ENCODE data around the gene CFHR3.
"Not testable (repeated sequence)": the region's sequence is repeated elsewhere in the genome, so short reads cannot be mapped to it uniquely, and the experiment has no call there.

The CFHR3 gene

GRCh38 chr1:196774603-196775002 is at the start of gene CFHR3:
TSS of gene CFHR3 (plus strand) at chr1:196774840. CDS start at chr1:196774887, 47 bp downstream.
- no peak for DNase-seq (ENCODE audit: low read depth)

- DNase-seq (ENCODE audit: low read depth): no peak
These were observed 42.1 kb upstream of the CFHR3 start for GRCh38 chr1:196732526-196732925.

GRCh38 chr1:196733091-196733970 is 41.3 kb upstream of the CFHR3 start:
- DNase-seq (ENCODE audit: low read depth): no peak

GRCh38 chr1:196734006-196734405 is 40.6 kb upstream of the CFHR3 start:
- no peak for DNase-seq (ENCODE audit: low read depth)

- no peak for DNase-seq (ENCODE audit: low read depth)
These were observed 40.2 kb upstream of the CFHR3 start for GRCh38 chr1:196734460-196734859.

GRCh38 chr1:196738730-196739129 is 35.9 kb upstream of the CFHR3 start:
- no peak for DNase-seq (ENCODE audit: low read depth)

- DNase-seq (ENCODE audit: low read depth): not testable (repeated sequence)
These were observed 31.4 kb upstream of the CFHR3 start for GRCh38 chr1:196743244-196743643.

GRCh38 chr1:196765019-196765740 is 9.5 kb upstream of the CFHR3 start:
- not testable (repeated sequence) for DNase-seq (ENCODE audit: low read depth)

- DNase-seq (ENCODE audit: low read depth): not testable (repeated sequence)
These were observed 4.8 kb upstream of the CFHR3 start for GRCh38 chr1:196769823-196770222.

- DNase-seq (ENCODE audit: low read depth): no peak
These were observed 927 bp upstream of the CFHR3 start for GRCh38 chr1:196773713-196774112.

- no peak for DNase-seq (ENCODE audit: low read depth)
These were observed 465 bp upstream of the CFHR3 start for GRCh38 chr1:196774175-196774574.

GRCh38 chr1:196777603-196778002 is 3.0 kb downstream of the CFHR3 start:
- DNase-seq (ENCODE audit: low read depth): no peak

GRCh38 chr1:196779093-196779492 is 4.5 kb downstream of the CFHR3 start:
- no peak for DNase-seq (ENCODE audit: low read depth)

- not testable (repeated sequence) for DNase-seq (ENCODE audit: low read depth)
These were observed 16.6 kb downstream of the CFHR3 start for GRCh38 chr1:196791252-196791651.

- not testable (repeated sequence) for DNase-seq (ENCODE audit: low read depth)
These were observed 19.5 kb downstream of the CFHR3 start for GRCh38 chr1:196794103-196794502.

- DNase-seq (ENCODE audit: low read depth): no peak
These were observed 23.3 kb downstream of the CFHR3 start for GRCh38 chr1:196797891-196798290.

GRCh38 chr1:196801920-196802319 is 27.3 kb downstream of the CFHR3 start:
- not testable (repeated sequence) for DNase-seq (ENCODE audit: low read depth)

- no peak for DNase-seq (ENCODE audit: low read depth)
These were observed 34.0 kb downstream of the CFHR3 start for GRCh38 chr1:196808529-196809235.

- not testable (repeated sequence) for DNase-seq (ENCODE audit: low read depth)
These were observed 42.8 kb downstream of the CFHR3 start for GRCh38 chr1:196817442-196817841.

GRCh38 chr1:196819531-196819930 is 44.9 kb downstream of the CFHR3 start, which contains the start of gene CFHR1:
TSS of gene CFHR1 (plus strand) at chr1:196819731. CDS start at chr1:196819845, 114 bp downstream.
- not testable (repeated sequence) for DNase-seq (ENCODE audit: low read depth)

GRCh38 chr1:196827860-196828259 is 53.2 kb downstream of the CFHR3 start:
- not testable (repeated sequence) for DNase-seq (ENCODE audit: low read depth)
